Vagina (tissue), 2 donors: ENCODE measurements around the gene OR11L1. TPM values are rescaled to one million over a fixed set of nuclear protein-coding genes. Genes with fewer than 3 reads are reported as not detected.

ENCODE experiments used
- DNase-seq, 2 donors: peaks; one replicate each; pipeline ENCODE4 v3.0.0-alpha.2; 2017; ENCODE audit errors: extremely low spot score in 2 of 2
- H3K27ac ChIP-seq: fragments of 200-600 bp; sonication (generic); one replicate; pipeline ENCODE4 v1.5.1; 2019
- H3K27me3 ChIP-seq: fragments of 200-600 bp; sonication (generic); one replicate; pipeline ENCODE4 v1.5.1; 2019
- H3K36me3 ChIP-seq, 2 donors: fragments of 200-600 bp; sonication (generic); one replicate each; pipeline ENCODE4 v1.5.1; 2017 to 2019
- H3K4me1 ChIP-seq: fragments of 200-600 bp; sonication (generic); one replicate; pipeline ENCODE4 v1.5.1; 2019
- H3K4me3 ChIP-seq, 2 donors: fragments of 200-600 bp; sonication (generic); 1 replicate in 1 of 2; 2 replicates in 1 of 2; pipeline ENCODE4 v1.5.1; 2016 to 2019
- H3K9me3 ChIP-seq: fragments of 200-600 bp; sonication (generic); one replicate; pipeline ENCODE4 v1.5.1; 2019
- CTCF ChIP-seq, 3 experiments: fragments of 450-650 bp in 2 of 3; fragments of 200-600 bp in 1 of 3; sonication (generic) in 1 of 3; IDR thresholded peaks; one replicate each; pipeline ENCODE4 v1.5.1; 2017 to 2019; ENCODE audit warnings: antibody characterized with exemption in 3 of 3, mild to moderate bottlenecking in 2 of 3, moderate library complexity in 2 of 3
- POLR2A ChIP-seq, 2 donors: fragments of 450-650 bp; IDR thresholded peaks; one replicate each; pipeline ENCODE4 v1.6.1; 2017; ENCODE audit warnings: antibody characterized with exemption in 2 of 2, mild to moderate bottlenecking in 2 of 2, moderate library complexity in 2 of 2
- POLR2AphosphoS5 ChIP-seq, 2 donors: sonication (generic); formaldehyde crosslinking; IDR thresholded peaks; one replicate each; pipeline ENCODE4 v1.9.0; 2017; ENCODE audit warnings: antibody characterized with exemption in 2 of 2, mild to moderate bottlenecking in 2 of 2, low read depth in 1 of 2; ENCODE audit not compliant: insufficient read depth in 1 of 2
- intact Hi-C: fragments of 100-400 bp; cut with DNase I; formaldehyde crosslinking; loops from one replicate; pipeline ENCODE4 v1.15.1; 2023
- total RNA-seq: library from RNA; depleted of rRNA; stranded (reverse); fragments of >200 nt; gene quantifications from one replicate; pipeline ENCODE4 v1.2.3, GENCODE V29; 2016

The OR11L1 gene
- total RNA-seq, 1 donor from 2014 or later = not detected

GRCh38 chr1:247854899-247855545, 13.3 kb upstream of the OR11L1 start:
- TF ChIP-seq POLR2A (IDR thresholded peaks at IDR 0.05) (no peak), POLR2AphosphoS5 (IDR thresholded peaks at IDR 0.05; ENCODE audit: insufficient read depth in 1 of 2, low read depth in 1 of 2) (no peak), CTCF (IDR thresholded peaks at IDR 0.05) (no peak)
- no peak for DNase-seq
- intact Hi-C loops = no loop called here
- Histone ChIP-seq H3K27me3 (no peaks in the 10 kb centered on the region), H3K27ac (no peak overlapping the region), H3K9me3 (no peaks in the 10 kb centered on the region), H3K4me3 (no peak overlapping the region), H3K36me3 (no peaks in the 10 kb centered on the region), H3K4me1 (no peaks in the 10 kb centered on the region)

- no peak for TF ChIP-seq POLR2A (IDR thresholded peaks at IDR 0.05)
- no peak for TF ChIP-seq CTCF (IDR thresholded peaks at IDR 0.05)
- TF ChIP-seq POLR2AphosphoS5 (IDR thresholded peaks at IDR 0.05; ENCODE audit: insufficient read depth in 1 of 2, low read depth in 1 of 2) = no peak
- no peak overlapping the region for H3K4me3 ChIP-seq
- no peaks in the 10 kb centered on the region for H3K36me3 ChIP-seq
- H3K27ac ChIP-seq = no peak overlapping the region
- DNase-seq = no peak
- intact Hi-C loops = no loop called here
- H3K9me3 ChIP-seq = no peaks in the 10 kb centered on the region
- H3K4me1 ChIP-seq = no peaks in the 10 kb centered on the region
- no peaks in the 10 kb centered on the region for H3K27me3 ChIP-seq
These were observed 7.9 kb upstream of the OR11L1 start for GRCh38 chr1:247849616-247850015.

GRCh38 chr1:247848346-247848745, 6.7 kb upstream of the OR11L1 start:
- no peak for DNase-seq
- no peak for TF ChIP-seq CTCF (IDR thresholded peaks at IDR 0.05)
- no peak for TF ChIP-seq POLR2AphosphoS5 (IDR thresholded peaks at IDR 0.05; ENCODE audit: insufficient read depth in 1 of 2, low read depth in 1 of 2)
- no peak for TF ChIP-seq POLR2A (IDR thresholded peaks at IDR 0.05)
- no peaks in the 10 kb centered on the region for H3K27me3 ChIP-seq
- no peaks in the 10 kb centered on the region for H3K36me3 ChIP-seq
- intact Hi-C loops = no loop called here
- no peak overlapping the region for H3K27ac ChIP-seq
- H3K4me3 ChIP-seq = no peak overlapping the region
- no peaks in the 10 kb centered on the region for H3K4me1 ChIP-seq
- no peaks in the 10 kb centered on the region for H3K9me3 ChIP-seq

- no peaks in the 10 kb centered on the region for H3K9me3 ChIP-seq
- intact Hi-C loops = no loop called here
- TF ChIP-seq POLR2AphosphoS5 (IDR thresholded peaks at IDR 0.05; ENCODE audit: insufficient read depth in 1 of 2, low read depth in 1 of 2) (no peak), POLR2A (IDR thresholded peaks at IDR 0.05) (no peak), CTCF (IDR thresholded peaks at IDR 0.05) (no peak)
These were observed 4.0 kb upstream of the OR11L1 start for GRCh38 chr1:247845693-247846017.

GRCh38 chr1:247845011-247845692, 3.5 kb upstream of the OR11L1 start:
- Histone ChIP-seq H3K4me1 (no peaks in the 10 kb centered on the region), H3K4me3 (no peak overlapping the region), H3K27ac (no peak overlapping the region), H3K9me3 (no peaks in the 10 kb centered on the region), H3K27me3 (no peaks in the 10 kb centered on the region), H3K36me3 (no peaks in the 10 kb centered on the region)
- intact Hi-C loops = no loop called here
- TF ChIP-seq CTCF (IDR thresholded peaks at IDR 0.05) (no peak), POLR2AphosphoS5 (IDR thresholded peaks at IDR 0.05; ENCODE audit: insufficient read depth in 1 of 2, low read depth in 1 of 2) (no peak), POLR2A (IDR thresholded peaks at IDR 0.05) (no peak)
- DNase-seq = no peak

More at GRCh38 chr1:247845693-247846017, 4.0 kb upstream of the OR11L1 start:
- no peaks in the 10 kb centered on the region for H3K36me3 ChIP-seq
- no peaks in the 10 kb centered on the region for H3K27me3 ChIP-seq
- no peaks in the 10 kb centered on the region for H3K4me1 ChIP-seq
- no peak overlapping the region for H3K27ac ChIP-seq
- H3K4me3 ChIP-seq = no peak overlapping the region
- DNase-seq = no peak
